Osteoblast (primary cell): ENCODE data around the gene VMP1. TPM values are rescaled to one million over a fixed set of nuclear protein-coding genes. Genes with fewer than 3 reads are reported as not detected.
A peak's percentile ranks its signal among the peaks of the same experiment; 100 is the strongest.
"Not testable (repeated sequence)": the region's sequence is repeated elsewhere in the genome, so short reads cannot be mapped to it uniquely, and the experiment has no call there.

Experiments
- DNase-seq: peaks from one replicate; pipeline ENCODE4 v3.0.0; 2011; ENCODE audit warnings: low spot score, mixed read lengths; ENCODE audit not compliant: insufficient read length; ENCODE audit errors: missing footprints
- H2AFZ ChIP-seq: 2 replicates; pipeline ENCODE4 v1.6.0; 2011; ENCODE audit warnings: mild to moderate bottlenecking, low read length
- H3K27ac ChIP-seq: 2 replicates; pipeline ENCODE4 v1.5.1; 2011; ENCODE audit warnings: mild to moderate bottlenecking, low read depth, low read length, moderate library complexity
- H3K27me3 ChIP-seq: 2 replicates; pipeline ENCODE4 v1.6.0; 2012; ENCODE audit warnings: mild to moderate bottlenecking, control low read depth, inconsistent platforms, low read length, moderate library complexity; ENCODE audit not compliant: insufficient read depth
- H3K36me3 ChIP-seq: 2 replicates; pipeline ENCODE4 v1.5.1; 2011; ENCODE audit warnings: mild to moderate bottlenecking, low read length, control low read depth, moderate library complexity; ENCODE audit not compliant: insufficient read depth
- H3K4me1 ChIP-seq: 2 replicates; pipeline ENCODE4 v1.5.1; 2011; ENCODE audit warnings: mild to moderate bottlenecking, low read length, control low read depth, moderate library complexity; ENCODE audit not compliant: insufficient read depth
- H3K4me2 ChIP-seq: 2 replicates; pipeline ENCODE4 v1.6.0; 2011; ENCODE audit warnings: mild to moderate bottlenecking, low read length; ENCODE audit not compliant: insufficient read depth
- H3K4me3 ChIP-seq: fragments of 200-600 bp; sonication (generic); 3 replicates; pipeline ENCODE4 v1.5.1; 2012; ENCODE audit warnings: mild to moderate bottlenecking, low read length, inconsistent platforms; ENCODE audit not compliant: insufficient read depth
- H3K79me2 ChIP-seq: 2 replicates; pipeline ENCODE4 v1.6.0; 2012; ENCODE audit warnings: mild to moderate bottlenecking, low read length, control low read depth, inconsistent platforms; ENCODE audit not compliant: insufficient read depth
- H3K9me3 ChIP-seq: 2 replicates; pipeline ENCODE4 v1.5.1; 2011; ENCODE audit warnings: low read depth, low read length, control low read depth
- H4K20me1 ChIP-seq: 2 replicates; pipeline ENCODE4 v1.6.0; 2012; ENCODE audit warnings: mild to moderate bottlenecking, low read length, control low read depth; ENCODE audit not compliant: insufficient read depth
- CTCF ChIP-seq: IDR thresholded peaks from 2 replicates; pipeline ENCODE4 v1.5.1; 2011; ENCODE audit warnings: mild to moderate bottlenecking, low read depth, low read length, moderate library complexity; ENCODE audit errors: extremely low read depth
- total RNA-seq: library from RNA; depleted of rRNA; stranded (reverse); fragments of >200 nt; gene quantifications from 2 replicates; pipeline ENCODE4 v1.2.3, GENCODE V29; 2012

The VMP1 gene
- total RNA-seq, 1 donor: 415 TPM

DNA sequence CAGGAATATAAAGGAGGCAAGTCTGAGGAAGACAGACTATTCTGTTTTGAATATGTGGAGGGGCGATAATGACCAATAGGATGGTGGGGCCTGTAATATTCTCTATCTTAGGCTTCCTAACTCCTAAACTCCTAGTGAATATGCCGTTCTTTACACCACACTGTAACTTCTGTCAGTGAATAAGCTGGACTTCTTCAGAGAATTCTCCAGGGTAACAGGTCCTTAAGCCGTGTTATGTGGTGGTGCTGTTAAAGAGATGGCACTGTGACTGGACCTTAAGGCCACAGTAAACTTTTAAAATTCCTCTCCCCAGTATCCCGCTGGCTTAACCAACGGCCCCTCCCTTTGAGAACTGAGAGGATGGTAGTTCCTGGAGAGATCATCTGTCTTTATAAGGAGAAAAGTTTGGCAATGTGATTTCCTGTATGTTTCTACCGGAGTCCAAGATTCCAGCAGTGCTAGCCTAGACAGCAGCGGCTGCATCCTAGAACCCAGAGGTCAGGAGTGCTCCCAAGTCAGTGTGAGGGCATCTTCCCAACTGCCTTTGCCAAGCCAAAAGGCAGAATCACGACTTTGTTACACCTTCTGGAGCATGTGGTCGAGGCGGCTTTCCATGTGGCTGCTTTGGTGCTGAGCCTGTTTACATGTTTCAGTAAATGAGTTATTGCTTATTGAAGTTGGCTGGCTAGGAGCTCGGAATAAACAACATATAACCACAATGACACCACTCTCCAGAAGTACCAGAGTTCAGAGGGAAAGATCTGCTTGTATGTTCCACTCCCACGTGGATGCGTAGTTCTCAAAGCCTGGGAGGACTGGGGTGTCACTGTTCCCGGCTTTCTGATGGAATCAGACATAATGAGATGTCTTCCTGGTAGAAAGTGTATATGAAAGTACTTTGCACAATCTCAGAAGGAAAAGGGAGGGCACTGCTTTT lies 144.3 kb downstream of the VMP1 start:
- Histone ChIP-seq H3K4me1 (peaks cover 44% of the 10 kb centered on the region), H3K79me2 (no peaks in the 10 kb centered on the region), H2AFZ (peak overlapping the region; percentile 37), H3K27ac (peak overlapping the region; percentile 85), H4K20me1 (no peaks in the 10 kb centered on the region), H3K4me3 (no peak overlapping the region), H3K9me3 (no peaks in the 10 kb centered on the region), H3K36me3 (no peaks in the 10 kb centered on the region), H3K4me2 (peak overlapping the region; percentile 44), H3K27me3 (no peaks in the 10 kb centered on the region)
- DNase-seq: peak; percentile 59
- no peak for TF ChIP-seq CTCF

- H3K27ac ChIP-seq: peak overlapping the region; percentile 85
- H2AFZ ChIP-seq: not testable (repeated sequence)
Measured at GRCh38 chr17:59852847-59853167, 145.4 kb downstream of the VMP1 start.

GRCh38 chr17:59853168-59853918 lies 145.9 kb downstream of the VMP1 start:
- no peaks in the 10 kb centered on the region for H3K79me2 ChIP-seq
- H3K4me1 ChIP-seq: peaks cover 35% of the 10 kb centered on the region
- peak overlapping the region; percentile 4 for H3K4me2 ChIP-seq
- no peak for DNase-seq
- TF ChIP-seq CTCF: peak; percentile 54
- no peak overlapping the region for H2AFZ ChIP-seq
- no peaks in the 10 kb centered on the region for H4K20me1 ChIP-seq
- H3K36me3 ChIP-seq: no peaks in the 10 kb centered on the region
- H3K27me3 ChIP-seq: no peaks in the 10 kb centered on the region
- no peak overlapping the region for H3K4me3 ChIP-seq
- H3K27ac ChIP-seq: peak overlapping the region; percentile 85
- no peaks in the 10 kb centered on the region for H3K9me3 ChIP-seq

More at GRCh38 chr17:59852847-59853167, 145.4 kb downstream of the VMP1 start:
- H3K27me3 ChIP-seq, H4K20me1 ChIP-seq, H3K4me3 ChIP-seq, H3K79me2 ChIP-seq, H3K36me3 ChIP-seq, DNase-seq, H3K9me3 ChIP-seq, H3K4me2 ChIP-seq: not testable (repeated sequence)
- peaks cover 35% of the 10 kb centered on the region for H3K4me1 ChIP-seq

DNA sequence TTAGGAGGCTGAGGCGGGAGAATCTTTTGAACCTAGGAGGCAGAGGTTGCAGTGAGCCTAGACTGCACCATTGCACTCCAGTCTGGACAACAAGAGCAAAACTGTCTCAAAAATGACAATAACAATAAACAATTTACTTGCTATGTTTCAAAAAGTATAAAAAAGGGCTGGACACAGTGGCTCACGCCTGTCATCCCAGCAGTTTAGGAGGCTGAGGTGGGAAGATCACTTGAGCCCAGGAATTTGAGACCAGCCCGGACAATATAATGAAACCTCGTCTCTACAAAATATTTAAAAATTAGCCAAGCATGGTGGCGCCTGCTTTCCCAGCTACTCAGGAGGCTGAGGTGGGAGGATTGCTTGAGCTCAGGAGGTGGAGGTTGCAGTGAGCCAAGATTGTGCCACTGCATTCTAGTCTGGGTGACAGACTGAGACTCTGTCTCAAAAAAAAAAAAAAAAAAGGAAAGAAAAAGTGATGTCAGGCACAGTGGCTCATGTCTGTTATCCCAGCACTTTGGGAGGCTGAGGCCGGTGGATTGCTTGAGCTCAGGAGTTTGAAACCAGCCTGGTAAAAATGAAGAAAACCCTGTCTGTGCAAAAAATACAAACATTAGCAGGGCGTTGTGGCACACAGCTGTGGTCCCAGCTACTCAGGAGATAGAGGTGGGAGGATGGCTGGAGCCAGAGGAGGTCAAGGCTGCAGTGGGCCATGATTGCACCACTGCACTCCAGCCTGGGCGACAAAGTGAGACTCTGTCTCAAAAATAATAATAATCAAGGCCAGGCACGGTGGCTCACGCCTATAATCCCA lies 146.7 kb downstream of the VMP1 start:
- H2AFZ ChIP-seq, H3K4me2 ChIP-seq, DNase-seq, H3K36me3 ChIP-seq, H4K20me1 ChIP-seq, H3K9me3 ChIP-seq, H3K4me3 ChIP-seq, H3K27me3 ChIP-seq, H3K79me2 ChIP-seq: not testable (repeated sequence)
- Histone ChIP-seq H3K4me1 (peaks cover 32% of the 10 kb centered on the region), H3K27ac (peak overlapping the region; percentile 85)
